ENCODE results near the gene FAM53B.

The FAM53B gene

GRCh38 chr10:124728071-124728829 is 15.9 kb downstream of the FAM53B start:
- DNase-seq (ENCODE audit: low read depth in 2 of 2): no peak

GRCh38 chr10:124727361-124727960 is 16.7 kb downstream of the FAM53B start:
- DNase-seq (ENCODE audit: low read depth in 2 of 2): no peak

- no peak for DNase-seq (ENCODE audit: low read depth in 2 of 2)
Measured at GRCh38 chr10:124725791-124726190, 18.4 kb downstream of the FAM53B start.

GRCh38 chr10:124725171-124725631 is 19.0 kb downstream of the FAM53B start:
- no peak for DNase-seq (ENCODE audit: low read depth in 2 of 2)

GRCh38 chr10:124724279-124725027 is 19.7 kb downstream of the FAM53B start:
- no peak for DNase-seq (ENCODE audit: low read depth in 2 of 2)

GRCh38 chr10:124723826-124724225 is 20.4 kb downstream of the FAM53B start:
- DNase-seq (ENCODE audit: low read depth in 2 of 2): no peak

- DNase-seq (ENCODE audit: low read depth in 2 of 2): no peak
Measured at GRCh38 chr10:124722798-124723783, 21.1 kb downstream of the FAM53B start.

- DNase-seq (ENCODE audit: low read depth in 2 of 2): no peak
Measured at GRCh38 chr10:124721330-124722045, 22.7 kb downstream of the FAM53B start.

GRCh38 chr10:124719213-124719851 is 24.8 kb downstream of the FAM53B start:
- no peak for DNase-seq (ENCODE audit: low read depth in 2 of 2)

GRCh38 chr10:124717911-124718741 is 26.1 kb downstream of the FAM53B start:
- DNase-seq (ENCODE audit: low read depth in 2 of 2): no peak

GRCh38 chr10:124717041-124717757 is 27.0 kb downstream of the FAM53B start:
- no peak for DNase-seq (ENCODE audit: low read depth in 2 of 2)

GRCh38 chr10:124716369-124716768 is 27.8 kb downstream of the FAM53B start:
- DNase-seq (ENCODE audit: low read depth in 2 of 2): no peak

- DNase-seq (ENCODE audit: low read depth in 2 of 2): no peak
Measured at GRCh38 chr10:124715439-124715838, 28.7 kb downstream of the FAM53B start.

GRCh38 chr10:124713679-124714255 is 30.4 kb downstream of the FAM53B start:
- no peak for DNase-seq (ENCODE audit: low read depth in 2 of 2)

GRCh38 chr10:124712704-124713407 is 31.3 kb downstream of the FAM53B start:
- DNase-seq (ENCODE audit: low read depth in 2 of 2): no peak

- no peak for DNase-seq (ENCODE audit: low read depth in 2 of 2)
Measured at GRCh38 chr10:124711145-124711544, 33.0 kb downstream of the FAM53B start.

- no peak for DNase-seq (ENCODE audit: low read depth in 2 of 2)
Measured at GRCh38 chr10:124710266-124710881, 33.8 kb downstream of the FAM53B start.
